Fibroblast of skin of scalp (primary cell): ENCODE results near the gene STAP2. TPM values are rescaled to one million over a fixed set of nuclear protein-coding genes. Genes with fewer than 3 reads are reported as not detected.
A peak's percentile ranks its signal among the peaks of the same experiment; 100 is the strongest.

Experiments
- DNase-seq: peaks from one replicate; pipeline ENCODE4 v3.0.0-alpha.2; 2013
- polyA plus RNA-seq, 2 experiments: library from polyadenylated mRNA; unstranded; fragments of 120-200 nt; gene quantifications; one replicate each; pipeline ENCODE4 v1.2.1, GENCODE V29; 2013; ENCODE audit not compliant: insufficient read length in 2 of 2

The STAP2 gene, protein sequence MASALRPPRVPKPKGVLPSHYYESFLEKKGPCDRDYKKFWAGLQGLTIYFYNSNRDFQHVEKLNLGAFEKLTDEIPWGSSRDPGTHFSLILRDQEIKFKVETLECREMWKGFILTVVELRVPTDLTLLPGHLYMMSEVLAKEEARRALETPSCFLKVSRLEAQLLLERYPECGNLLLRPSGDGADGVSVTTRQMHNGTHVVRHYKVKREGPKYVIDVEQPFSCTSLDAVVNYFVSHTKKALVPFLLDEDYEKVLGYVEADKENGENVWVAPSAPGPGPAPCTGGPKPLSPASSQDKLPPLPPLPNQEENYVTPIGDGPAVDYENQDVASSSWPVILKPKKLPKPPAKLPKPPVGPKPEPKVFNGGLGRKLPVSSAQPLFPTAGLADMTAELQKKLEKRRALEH
- 2.5 TPM for polyA plus RNA-seq (2013, experiment 1 of 2; ENCODE audit: insufficient read length)
- polyA plus RNA-seq (2013, experiment 2 of 2; ENCODE audit: insufficient read length), result 2.7 TPM

DNA sequence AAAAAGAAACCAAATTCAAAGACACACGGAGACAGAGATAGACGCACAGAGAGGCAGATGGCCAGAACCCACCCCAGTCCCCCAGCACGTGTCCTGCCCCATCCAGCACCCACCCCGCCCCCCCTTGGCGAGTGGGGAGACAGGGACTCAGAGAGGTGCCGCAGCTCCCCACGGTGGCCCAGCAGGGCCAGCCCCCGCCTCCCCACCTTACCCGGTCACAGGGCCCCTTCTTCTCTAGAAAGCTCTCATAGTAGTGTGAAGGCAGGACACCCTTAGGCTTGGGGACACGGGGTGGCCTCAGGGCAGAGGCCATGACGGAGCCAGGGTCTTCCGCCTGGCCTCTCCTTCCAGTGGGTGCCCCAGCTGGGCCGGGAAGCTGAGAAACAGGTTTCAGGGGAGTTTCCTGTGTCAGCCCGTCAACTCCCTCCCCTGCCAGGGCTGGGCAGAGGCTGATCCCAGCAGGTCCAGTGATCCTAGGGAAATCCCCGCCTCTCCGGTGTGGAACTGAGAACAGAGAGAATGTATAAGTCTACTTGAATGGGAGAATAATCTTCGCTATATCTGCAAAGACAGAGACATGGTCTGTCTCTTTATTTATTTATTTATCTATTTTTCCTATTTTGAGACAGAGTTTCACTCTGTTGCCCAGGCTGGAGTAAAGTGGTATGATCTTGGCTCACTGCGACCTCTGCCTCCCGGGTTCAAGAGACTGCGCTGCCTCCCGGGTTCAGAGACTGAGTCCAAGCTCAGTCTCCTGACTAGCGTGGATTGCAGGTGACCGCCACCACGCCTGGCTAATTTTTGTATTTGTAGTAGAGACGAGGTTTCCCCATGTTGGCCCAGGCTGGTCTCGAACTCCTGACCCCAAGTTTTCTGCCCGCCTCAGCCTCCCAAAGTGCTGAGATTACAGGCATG lies at the start of gene STAP2:
STAP2 (minus strand) TSS at position 387 of the 915 bp plus-strand sequence; CDS start at position 313, 74 bp downstream.
- DNase-seq, result no peak

DNA sequence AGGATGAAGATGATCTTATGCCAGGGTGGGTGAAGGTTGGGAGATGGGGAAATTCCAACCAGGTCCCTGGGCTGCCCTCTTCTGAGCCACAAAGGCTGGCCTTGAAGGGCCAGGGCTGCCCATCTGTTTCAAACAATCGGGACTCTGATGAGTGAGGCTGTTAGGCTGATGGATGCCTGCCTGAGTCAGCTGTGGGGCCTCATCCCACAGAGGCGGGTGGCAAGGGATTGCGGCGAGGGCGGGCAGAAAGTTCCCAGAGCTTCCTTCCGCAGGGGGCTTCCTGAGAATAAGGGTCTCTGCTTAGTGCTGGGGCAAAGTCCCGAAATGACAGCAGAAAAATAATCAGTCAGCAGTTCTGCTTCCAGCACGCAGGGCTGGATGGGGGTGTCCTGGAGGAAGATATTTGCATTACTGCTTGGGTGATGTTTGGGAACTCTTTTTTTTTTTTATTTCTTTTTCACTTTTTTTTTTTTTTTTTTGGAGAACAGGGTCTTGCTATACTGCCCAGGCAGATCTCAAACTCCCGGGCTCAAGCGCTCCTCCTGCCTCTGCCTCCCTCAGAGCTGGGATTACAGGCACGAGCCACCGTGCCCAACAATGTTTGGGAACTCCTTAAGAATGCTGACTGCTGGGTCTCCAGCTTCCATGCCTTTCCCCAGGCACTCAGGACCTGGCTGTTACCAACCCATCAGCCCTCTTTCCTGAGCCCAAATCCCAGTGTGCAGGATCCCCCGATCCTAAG lies 47.6 kb upstream of the STAP2 start:
- no peak for DNase-seq

DNA sequence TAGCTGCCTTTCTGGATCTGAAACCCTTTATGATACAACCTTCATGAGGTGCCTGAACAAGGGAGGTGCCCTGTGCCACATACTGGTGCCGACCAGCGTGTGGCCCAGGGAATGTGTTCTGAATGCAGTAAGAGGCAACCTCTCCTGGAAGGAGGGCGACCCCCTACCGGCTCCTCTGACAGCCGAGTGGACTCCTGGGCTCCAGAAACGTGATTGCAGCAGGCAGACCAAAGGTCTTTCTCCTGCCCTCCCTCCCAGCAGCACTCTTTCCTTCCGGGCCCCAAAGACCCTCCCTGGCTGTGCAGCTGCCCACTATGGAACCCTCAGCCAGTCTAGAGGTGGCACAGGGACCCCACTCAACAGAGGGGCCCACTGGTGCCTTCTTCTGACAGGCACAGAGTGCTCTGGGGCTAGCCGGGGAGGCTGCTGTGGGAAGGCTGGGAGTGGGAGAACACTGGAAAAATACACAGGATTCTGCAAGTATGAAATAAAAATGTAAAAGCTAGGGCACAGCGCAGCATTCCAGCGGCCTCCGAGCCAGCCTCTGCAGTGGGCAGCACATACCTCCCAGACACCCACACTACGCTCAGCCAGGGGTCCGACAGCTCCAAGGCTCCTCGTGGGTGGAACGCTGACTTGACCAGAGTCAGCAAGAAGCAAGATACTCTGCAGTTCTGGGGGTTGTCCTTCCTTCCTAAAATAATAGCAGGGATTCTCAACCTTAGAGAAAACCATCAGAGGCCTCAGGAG lies 46.8 kb upstream of the STAP2 start:
- no peak for DNase-seq

DNA sequence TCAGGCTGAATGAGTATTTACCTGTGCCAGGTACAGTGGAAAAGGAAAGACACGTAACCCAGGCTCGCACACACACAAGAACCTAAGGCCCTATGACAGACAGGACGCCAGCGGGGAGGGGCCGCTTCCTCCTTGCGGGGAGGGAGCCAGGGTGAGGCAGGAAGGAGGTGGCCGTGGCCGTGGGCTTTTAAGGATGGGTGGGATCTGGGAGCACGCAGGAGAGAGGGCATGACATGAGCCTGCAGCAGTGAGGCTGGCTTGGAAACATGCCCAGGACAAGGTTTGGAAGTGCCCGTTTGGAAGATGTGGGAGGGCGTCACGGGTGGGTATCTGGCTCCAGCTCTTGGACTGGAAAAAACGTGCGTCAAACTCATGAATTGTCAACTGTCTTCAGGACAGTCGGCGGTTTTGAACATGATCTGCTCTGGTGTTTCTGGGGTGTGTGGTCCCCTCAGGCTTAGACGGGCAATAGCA lies 41.7 kb upstream of the STAP2 start:
- DNase-seq, result no peak

DNA sequence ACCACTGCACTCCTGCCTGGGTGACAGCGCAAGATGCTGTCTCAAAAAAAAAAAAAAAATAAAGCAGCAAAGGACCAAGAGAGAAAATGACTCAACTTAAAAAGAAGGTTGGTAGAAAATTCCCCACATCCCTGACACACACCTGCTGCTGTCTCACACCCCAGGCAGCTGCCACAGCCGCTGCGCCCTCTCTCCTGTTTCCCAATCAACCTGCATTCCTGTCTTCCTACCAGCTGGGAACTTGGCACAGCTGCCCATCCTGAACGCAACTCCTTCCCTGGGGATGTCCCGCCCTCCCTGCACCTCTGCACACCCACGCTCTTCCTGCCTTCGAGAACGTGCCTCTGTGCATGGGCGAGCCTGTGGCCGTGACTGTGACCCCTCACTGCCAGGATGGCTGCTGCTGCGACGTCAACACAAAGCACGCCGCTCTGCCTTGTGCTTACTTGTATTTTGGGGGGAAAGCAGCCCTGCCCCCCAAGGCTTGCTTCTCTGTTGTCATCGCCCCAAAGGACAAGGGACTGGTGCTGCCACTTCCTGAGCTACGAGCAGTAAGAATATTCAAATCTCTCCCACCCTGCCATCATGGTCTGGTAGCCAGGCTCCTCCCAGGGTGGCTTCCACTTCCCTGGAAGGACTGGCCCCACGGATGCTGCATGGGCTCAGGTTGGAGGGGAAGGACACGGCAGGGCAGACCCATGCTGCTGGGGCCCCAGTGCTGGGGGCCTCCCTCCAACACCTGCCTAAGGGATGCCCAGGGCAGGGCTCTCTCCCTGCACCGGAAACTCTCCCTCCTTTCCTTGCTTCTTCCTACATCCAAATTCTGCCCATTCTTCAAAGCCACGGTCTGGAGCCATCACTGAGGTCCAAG lies 41.0 kb upstream of the STAP2 start:
- DNase-seq, result no peak

DNA sequence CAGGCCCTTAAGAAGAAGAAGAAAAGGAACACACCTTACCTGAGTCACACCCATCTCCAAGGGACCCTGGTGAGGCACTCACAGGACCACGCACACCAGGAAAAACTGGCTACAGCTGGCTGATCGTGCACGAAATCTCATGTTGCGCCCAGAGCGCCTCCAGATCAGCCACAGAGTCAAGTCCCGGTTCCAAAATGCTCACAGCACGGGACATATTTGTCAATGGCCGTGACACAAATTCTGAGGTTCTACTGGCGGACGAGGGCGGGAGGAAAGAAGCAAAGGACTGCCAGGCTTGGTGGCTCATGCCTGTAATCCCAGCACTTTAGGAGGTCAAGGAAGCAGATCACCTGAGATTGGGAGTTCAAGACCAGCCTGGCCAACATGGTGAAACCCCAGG lies 40.3 kb upstream of the STAP2 start:
- no peak for DNase-seq

DNA sequence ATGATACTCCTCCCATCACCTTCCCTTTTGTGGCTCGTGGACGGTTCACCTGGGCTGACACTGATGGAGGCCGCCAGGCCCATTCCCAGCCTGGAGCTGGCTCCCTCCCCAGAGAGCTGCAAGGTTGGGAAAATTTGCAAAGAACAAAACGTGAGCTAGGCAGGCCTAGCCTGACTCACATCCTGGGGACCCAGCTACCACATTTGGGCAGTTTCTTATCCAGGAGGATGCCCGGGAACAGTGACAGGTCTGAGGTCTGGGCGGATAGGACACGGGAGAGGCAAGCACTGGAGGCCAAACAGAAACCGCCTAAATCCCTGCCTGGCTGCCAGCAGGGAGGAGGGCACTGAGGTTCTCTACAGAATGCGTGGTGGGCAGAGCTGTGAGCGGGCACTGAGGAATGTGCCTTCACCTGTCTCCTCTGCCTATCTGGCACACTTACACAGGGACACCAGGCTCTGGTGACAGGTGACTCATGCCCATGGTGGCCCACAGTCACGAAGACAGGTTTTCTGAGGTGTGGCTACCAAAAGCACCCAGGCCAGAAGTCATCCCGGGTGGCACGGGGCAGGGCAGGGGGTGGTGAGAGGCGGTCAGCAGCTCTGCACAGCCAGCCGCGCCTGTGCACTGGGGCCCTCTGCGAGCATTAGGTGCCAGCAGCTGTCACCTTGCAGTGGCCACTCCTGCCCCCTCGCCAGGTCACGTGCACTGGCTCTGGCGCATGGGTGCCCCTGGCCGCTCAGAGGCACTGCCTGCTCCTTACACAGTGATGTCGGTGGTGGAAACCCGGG lies 38.6 kb upstream of the STAP2 start:
- DNase-seq, result no peak

DNA sequence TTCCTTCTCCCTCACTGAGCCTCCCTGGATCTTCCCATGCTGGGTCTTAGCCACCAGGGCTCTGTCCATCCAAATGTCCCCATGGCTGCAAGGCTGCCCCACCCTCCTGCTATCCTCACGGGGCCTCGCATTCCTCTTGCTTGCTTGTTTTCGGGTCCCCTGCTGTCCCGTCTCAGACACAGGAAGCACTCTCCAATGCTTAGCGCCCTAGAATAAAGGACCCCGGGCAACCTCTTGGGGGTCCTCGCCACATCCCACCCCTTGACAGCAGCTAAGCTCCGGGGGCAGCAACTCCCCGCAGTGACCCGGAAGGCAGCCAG lies 38.0 kb upstream of the STAP2 start:
- no peak for DNase-seq

DNA sequence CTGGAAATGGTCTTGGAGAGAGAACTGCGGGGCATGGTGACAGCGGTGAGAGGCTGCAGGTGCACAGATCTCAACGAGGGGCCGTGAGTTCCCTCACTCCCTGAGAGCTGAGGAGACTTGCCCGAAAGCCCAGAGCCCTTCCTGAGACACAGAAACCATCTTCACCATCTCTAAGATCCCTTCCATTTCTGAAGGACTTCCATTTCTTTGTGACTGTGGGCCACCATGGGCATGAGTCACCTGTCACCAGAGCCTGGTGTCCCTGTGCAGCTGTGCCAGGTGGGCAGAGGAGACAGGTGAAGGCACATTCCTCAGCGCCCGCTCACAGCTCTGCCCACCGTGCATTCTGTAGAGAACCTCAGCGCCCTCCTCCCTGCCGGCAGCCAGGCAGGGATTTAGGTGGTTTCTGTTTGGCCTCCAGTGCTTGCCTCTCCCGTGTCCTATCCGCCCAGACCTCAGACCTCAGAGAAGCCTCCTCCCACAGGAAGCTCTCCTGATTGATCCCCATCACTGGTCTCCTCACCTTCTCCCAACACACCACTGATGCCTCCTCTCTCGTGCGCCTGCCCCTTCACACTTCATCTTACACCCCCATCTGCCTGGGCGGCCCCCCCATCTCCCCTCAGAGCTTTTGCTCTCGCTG lies 37.5 kb upstream of the STAP2 start:
- no peak for DNase-seq

DNA sequence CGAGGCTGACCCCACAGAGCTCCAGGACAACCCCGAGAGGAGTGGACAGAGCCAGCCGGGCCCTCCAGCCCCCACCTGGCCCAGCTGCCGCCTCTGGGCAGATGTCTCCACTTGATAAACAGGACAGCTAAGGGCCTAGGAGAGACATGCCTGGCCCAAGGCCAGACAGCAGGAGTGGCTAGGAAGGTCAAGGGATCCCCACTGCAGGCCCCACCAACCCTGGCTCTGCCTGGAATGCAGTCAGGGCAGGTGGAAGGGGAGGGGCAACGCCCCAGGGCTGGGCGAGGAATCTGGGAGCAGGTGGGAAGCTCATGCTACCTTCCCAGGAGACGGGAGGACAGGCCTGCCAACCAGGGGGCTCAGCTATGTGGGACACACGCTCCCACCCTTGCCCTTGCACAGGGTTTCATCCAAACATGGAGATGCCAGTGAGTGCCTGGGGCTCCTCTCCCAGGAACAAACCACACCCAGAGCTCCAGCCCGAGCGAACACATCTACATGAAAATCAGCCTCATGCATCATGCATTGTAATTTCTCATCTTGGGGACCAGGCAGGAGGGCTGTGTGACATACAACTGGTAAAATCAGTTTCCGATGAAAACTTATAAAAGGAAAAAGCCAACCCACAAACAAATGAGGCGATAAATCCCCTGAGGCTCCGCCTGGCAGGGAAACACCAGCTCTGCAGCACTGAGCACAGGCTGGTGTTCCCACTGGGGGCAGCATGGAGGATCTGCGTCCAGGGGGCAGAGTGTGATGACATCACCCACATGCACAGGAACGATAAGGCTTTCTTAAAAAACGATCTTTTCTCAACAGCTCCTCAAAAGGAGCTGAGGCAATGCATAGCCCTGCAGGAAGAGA lies 36.8 kb upstream of the STAP2 start:
- peak; percentile 82 for DNase-seq

DNA sequence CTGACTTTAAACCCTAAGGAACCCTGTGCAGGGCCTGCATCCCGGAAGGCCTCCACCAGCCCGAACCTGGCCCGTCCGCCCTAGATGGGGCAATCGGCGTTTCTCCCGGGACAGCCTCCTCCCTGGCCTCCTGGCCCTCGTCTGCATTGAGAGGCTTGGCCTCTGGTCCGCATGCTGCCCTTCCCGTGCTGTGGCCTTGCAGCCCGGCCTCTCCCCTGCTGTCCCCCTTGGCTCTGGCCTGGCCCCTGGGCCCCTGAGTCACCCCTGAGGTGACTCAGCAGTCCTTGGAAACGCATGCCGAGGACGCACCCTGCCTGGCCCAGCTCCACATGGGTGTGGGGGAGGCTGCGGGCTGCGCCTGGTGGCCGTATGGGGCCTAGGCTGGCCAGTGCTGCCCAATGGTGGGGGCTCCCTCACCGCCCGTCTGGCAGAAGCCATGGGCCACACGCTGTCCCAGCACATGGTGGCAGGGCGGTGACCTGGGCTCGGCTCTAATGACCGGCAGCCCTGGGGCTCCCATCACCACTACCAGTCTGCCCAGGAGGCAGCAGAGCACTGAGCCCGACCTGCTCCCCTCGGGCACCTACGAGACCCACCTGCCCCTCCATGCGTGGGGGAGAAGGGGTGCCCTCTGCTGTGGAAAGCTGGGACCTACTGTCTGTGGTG lies 36.0 kb upstream of the STAP2 start:
- DNase-seq, result peak; percentile 83

DNA sequence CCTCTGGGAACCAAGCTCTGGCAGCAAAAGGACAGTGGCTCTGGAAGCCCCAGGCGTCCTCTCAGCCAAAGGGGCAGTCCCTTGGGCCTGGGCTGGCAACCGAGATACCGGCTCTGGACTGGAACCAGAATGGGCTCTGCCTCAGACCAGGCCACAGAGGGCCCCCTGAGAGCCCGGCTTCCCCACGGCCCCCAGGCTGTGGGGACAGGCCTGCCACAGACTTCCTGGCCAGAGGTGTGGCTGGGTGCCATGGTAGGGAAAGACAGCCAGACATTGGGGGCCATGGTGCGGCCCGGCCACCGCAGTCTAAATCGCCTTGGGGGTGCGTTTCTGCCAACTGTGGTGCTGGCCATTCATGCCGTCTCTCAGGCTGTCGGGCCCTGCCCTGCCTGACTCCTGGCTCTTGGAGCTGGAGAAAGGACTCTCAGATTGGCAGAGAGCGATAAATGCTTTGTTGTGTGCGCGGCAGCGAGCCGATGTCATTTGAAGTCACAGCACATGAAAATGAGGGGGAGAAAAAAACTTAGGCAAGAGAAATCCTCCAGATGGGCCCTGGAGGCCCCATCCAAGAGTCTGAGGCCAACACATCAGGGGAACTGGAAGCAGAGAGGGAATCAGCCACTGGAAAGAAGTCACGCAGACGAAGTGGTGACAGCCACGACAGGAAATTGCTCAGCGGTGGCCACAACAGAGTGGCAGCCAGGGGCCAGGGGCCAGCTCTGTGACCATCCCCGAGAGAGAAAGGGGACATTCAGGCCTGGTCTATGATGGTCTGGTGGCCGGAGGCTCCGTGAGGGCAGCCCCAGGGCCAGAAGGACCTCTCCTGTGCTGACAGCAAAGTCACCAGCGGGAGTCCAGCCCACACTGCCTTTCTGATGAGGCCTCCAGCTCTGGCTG lies 35.2 kb upstream of the STAP2 start:
- peak; percentile 57 for DNase-seq

DNA sequence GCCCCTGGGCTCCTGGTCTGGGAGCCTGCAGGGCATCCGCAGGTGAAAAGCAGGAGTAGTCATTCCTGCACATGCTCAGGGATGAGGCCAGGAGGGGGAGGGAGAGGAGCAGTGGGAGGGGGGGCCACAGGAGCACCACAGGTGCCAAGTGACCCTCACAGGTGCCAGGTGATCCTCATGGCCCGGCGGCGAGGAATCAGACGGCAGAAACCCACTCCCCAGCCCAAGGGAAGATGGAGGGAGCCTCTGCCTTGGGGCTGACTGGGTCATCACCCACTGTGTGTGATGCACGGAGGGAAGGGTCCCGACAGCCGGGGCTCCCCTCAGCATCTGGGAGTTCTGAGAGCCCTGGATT lies 34.4 kb upstream of the STAP2 start:
- DNase-seq, result no peak

DNA sequence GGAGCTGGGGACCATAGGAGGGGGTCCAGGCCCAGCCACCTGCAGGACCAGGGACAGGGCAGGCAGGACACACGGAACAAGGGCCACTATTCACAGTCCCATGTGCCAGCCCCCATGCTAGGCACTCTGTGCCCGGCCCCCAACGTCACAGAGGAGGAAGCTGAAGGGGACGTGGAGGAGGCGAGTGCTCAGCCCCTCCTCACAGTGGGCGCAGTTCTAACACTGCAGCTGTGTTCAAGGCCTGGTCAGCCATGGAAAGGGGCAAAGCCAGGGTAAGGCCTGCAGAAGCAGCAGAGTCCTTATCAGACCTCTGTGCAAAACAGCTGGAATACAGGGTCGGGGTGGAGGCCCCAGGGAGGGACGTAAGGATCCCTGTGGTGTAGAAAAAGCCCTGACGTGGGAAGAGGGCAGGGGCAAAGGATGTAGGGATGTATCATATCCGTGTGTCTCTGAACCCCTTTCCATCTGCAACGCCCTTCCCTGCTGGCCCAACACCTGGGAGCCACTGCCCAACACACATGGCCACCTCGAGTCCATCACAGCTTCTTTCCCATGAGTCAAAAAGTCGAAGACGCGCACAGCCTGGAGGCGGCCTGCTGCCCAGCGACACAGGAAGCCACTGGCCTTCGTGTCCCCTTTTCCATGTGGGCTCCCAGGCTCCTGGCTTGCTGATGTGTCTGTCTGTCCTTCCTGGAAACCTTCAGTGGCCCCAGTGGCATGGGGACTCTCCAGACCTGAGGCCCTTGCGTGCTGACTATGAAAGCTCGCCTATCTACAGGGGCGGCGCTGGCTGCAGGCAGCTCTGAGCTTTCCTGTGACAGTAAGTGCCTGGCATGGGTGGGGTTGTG lies 33.8 kb upstream of the STAP2 start:
- no peak for DNase-seq

DNA sequence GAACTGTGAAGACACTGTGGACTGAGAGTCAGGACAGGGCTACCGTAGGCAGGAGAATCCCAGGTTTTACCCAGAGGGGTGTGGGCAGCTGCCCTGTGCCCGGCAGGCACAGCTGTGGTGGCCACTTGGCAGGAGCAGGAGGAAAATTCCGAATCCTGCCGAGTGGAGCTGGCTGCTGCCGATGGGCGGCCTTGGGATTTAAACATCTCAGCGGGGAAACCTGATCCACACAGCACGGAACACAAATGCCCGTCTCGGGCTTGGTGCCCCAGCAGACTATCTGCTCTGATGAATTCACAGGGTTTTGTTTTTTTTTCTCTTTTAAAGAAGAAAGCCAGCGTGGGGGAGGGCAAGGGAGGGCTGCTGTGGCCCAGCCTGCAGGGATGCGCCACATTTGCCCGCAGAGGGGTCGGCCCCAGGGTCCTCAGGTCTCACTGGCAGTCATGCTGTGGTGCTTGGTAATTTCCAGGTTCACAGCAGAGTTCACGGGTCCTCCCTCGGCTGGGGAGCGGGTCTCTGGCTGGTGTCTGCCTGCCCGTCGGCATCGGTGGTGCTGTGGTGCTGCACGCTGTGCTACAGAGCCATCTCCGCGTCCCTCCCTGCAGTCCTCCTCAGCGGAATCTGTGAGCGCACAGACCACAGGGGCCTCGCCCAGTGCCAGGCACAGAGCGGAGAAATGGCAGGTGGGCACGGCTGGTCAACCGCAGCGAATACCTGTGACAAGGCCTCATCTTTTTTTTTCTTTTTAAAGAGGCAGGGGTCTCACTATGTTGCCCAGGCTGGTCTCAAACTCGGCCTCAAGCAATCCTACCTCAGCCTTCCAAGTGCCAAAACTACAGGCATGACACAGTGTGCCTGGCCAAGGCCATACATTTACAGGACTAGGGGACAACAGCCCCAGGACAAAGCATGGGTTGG lies 32.9 kb upstream of the STAP2 start:
- no peak for DNase-seq
